Middle frontal gyrus (tissue), 1 donor: ENCODE results near the gene SHISA9.

Experiments used
- DNase-seq: peaks from one replicate; pipeline ENCODE4 v3.0.0-alpha.2; 2015; ENCODE audit warnings: low spot score; ENCODE audit errors: extremely low spot score

SHISA9 gene

DNA sequence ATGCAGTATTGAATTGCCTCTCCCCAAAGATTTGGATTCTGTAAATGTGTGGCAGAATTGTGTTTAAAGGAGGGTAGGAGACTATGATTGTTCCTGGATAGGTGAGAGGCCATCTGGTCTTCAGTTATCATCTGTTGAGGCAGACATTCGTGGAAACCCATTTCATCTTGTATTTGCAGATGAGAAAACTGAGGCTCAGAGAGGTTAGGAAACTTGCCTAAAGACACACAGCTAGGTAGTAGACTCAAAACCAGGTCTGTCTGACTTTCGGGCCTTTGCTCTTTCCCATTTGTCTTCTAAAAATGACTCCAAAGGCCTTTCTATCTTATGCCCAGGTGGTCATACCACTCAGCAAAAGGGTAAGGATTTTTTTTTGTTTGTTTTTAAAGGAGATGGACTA lies 210.3 kb downstream of the SHISA9 start:
- no peak for DNase-seq

DNA sequence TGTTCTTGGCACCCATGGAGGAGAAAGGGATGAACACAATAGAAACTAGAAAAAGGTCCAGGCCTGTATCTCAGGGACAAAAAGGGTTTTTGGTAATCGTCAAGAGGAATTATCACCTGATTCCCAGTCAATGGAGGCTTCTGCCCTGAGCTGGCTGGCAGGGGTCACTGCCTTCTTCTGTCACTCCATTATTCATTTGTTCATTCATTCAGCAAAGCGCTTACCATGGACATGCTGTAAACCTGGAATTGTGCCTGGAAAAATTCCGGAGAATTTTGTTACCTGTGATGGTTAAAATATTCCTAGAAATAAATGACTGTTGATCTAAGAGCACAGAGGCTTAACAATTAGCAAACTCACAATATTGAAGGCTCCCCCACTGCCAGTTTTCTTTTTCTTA lies 212.3 kb downstream of the SHISA9 start:
- no peak for DNase-seq

DNA sequence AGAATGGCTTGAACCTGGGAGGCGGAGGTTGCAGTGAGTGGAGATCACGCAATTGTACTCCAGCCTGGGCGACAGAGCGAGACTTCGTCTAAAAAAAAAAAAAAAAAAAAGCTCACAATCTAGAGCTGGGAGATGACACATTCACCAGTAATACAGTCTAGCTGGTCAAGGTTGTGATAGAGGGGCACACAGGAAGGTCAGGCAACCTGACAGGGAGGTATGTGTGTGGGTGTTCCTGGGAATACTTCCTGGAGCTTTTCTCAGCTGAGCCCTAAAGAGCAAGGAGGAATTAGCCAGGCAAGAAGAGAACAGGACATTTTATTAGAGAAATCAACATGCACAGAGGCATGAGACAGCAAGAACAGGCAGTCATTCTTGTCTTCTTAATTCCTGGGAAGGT lies 216.7 kb downstream of the SHISA9 start:
- no peak for DNase-seq

DNA sequence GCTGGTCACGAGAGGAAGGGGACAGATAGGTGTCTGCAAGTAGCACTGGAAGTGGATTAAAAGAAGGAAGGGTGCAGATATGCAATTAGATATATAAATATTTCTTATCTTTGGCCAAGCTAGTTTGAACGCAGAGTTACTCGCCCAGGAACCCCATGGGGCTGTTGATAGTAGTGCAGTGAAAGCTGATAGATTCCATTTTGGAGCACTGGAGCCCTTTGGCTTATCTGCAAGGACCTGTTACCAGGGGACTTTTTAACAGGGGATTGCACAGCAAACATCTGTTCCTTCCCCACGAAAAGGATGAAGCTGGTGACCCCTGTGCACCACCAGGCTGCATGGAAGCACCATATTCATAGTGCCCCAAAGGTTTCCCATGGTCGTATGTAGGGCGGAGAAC lies 218.7 kb downstream of the SHISA9 start:
- DNase-seq: no peak

DNA sequence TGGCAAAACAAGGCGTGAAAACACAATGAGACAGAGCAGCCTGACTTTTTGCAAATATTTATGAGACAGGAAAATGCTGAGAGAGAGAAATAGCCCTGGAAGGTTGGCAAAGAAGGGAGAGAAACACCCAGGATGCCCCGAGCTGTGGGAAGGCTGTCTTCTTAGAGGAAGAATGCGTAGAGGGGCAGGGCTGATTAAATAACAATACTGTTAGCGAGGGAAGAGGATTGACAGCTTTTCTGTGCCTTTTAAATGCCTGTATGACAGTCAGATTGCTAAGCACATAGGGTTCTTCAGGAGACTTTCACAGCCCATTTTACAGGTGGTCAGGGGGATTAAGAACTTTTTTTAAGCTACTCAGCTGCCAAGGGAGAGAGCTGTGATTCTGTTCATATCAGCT lies 219.2 kb downstream of the SHISA9 start:
- no peak for DNase-seq

DNA sequence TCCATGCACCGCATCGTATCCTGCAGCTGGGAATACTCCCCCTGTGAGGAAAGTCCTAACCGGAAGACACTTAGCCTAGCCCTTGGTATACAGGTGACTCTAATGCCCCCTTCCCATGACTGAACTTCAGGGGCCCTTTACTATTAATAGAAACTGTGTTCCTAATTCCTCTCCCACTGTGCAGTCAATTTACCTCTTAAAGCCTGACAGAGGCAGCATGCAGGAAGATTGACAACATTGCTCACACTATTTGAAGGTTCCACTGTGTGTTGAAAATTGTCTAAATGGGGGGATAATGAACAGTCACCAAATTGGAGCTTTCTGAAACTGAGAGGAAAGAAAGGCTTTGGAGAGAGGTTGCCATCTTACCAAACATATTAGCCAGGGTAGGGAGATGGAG lies 222.6 kb downstream of the SHISA9 start:
- no peak for DNase-seq

DNA sequence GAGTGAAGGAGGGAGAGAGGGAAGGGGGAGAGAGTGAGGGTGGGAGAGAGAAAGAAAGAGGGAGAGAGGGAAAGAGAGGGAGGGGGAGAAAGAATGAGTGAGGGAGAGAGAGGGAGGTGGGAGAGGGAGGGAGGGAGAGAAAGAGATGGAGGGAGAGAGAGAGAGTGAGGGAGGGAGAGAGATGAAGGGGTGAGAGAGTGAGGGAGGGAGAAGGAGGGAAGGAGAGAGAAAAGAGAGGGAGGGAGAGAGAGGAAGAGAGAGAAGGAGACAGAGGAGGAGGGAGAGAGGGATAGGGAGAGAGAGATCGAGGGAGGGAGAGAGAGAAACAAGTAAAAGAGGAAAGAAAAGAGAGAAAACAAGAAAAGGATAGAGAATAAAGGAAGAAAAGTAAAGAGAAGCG lies 225.7 kb downstream of the SHISA9 start:
- no peak for DNase-seq

DNA sequence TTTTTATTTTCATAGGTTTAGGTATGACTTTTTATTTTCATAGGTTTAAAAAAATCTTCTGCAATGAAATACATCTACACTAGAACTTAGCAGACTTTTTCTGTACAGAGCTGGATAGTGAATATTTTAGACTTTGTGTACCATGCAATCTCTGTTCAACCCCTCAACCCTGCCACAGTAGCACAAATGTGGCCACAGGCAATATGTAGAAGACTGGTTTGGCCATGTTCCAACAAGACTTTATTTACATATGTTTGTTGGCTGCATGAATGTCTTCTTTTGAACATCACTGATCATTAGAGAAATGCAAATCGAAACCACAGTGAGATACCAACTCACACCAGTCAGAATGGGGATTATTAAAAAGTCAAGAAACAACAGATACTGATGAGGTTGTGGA lies 229.2 kb downstream of the SHISA9 start:
- DNase-seq: no peak

DNA sequence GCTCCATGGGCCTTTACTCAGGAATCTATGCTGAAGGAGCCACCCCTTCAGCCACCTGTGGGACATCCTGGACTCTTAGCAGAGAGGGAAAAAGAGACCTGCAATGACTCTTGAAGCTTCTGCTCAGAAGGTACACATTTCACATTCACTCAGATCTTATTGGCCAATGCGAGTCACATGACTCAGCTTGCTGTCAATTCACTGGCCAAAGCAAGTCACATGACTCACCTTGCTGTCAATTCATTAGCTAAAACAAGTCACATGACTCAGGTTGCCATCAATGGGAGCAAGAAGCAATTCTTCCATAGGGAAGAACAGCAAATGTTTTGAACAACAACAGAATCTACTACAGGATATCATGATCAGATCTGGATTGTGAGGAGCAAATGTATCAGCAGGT lies 233.4 kb downstream of the SHISA9 start:
- DNase-seq: no peak

DNA sequence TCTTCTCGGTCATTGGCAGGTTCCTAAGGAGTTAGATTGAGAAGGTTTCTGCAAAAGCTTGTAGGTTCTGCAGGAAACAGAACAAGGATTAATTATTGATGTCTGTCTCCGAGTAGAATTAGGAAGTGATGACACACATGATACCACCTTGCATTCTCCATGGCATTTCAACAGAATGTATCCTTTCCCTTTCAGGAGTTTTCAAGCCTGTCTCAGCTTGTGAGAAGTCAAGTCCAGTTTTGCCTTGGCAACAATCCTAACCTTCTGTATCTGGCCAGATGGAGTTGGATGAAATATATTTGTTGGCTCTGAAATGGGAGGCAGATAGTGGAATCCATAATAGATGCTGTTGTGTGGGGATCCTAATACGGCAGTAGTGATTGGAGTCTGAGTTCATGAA lies 235.5 kb downstream of the SHISA9 start:
- no peak for DNase-seq

DNA sequence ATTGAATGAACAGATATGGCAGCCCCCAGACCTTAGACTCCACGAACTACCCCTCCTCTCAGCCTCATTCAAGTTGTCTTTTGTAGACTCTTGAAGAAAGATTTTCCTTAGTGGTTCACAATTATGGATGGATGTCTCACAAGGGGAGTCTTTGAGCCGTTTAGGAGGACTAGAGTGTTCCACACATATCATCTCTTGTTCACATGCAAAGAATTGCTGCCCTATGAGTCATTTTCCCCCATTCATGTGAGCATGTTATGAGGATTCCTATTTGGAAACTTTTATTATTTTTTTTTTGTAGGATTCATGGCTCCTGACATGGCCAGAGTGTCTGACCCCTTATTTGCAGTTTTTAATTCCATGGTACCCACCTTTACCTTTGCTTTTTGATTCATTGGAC lies 237.1 kb downstream of the SHISA9 start:
- no peak for DNase-seq

DNA sequence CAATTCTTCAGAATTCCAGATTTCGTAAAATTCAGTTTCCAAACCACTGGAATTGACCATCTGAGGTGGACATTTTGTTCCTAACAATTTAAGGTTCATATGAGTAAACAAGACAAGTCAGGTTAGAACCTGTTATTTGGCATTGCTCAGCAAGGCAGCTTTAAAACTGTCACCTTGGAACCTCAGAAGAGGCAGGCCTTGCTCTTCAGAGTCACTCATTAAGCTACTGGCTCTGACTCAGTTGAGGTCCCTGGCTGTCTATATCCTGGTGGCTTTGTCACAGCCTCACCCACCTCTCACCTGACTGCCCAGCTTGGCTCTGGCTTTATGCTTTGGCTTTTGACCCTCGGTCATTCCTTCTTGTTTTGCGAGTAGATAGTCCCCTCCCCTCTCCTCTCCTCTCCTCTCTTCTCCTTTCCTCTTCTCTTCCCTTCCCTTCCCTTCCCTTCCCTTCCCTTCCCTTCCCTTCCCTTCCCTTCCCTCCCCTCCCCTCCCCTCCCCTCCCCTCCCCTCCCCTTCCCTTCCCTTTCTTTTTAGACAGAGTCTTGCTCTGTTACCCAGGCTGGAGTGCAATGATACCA lies 238.4 kb downstream of the SHISA9 start:
- no peak for DNase-seq

DNA sequence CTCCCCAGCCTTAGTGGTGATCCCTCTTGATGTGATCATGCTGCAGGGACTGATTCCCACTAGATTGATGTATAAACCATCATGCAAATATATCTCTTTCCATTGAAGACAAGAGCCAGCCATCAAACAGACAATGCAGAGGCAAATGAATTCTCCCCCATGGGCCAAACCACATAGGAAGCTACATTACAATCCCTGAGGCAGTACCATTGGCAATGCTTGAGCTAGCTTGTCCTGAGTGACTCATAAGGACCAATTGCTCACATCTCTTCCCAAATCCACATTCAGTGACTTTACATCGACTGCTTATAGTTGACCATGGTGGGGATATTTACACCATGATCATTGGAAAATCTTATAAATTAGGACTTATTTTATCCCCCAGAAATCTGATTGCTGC lies 242.2 kb downstream of the SHISA9 start:
- DNase-seq: no peak

DNA sequence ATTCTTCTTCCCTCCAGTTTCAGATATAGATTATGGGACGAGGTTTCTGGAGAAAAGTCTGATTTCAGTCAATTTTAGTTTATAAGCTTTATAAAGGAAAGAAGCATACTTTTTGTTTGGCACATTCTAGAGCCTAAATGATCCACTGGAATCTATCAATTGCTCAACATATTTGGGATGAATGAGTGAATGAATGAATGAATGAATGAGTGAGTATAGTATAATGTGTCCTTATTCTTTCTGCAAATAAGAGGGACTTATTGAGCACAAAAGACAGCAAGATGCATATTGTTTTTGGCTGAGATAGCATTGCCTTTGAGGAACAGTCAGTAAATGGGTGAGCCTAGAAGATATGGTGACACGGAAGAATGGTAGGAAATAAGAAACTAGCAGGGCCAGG lies 245.4 kb downstream of the SHISA9 start:
- DNase-seq: no peak

DNA sequence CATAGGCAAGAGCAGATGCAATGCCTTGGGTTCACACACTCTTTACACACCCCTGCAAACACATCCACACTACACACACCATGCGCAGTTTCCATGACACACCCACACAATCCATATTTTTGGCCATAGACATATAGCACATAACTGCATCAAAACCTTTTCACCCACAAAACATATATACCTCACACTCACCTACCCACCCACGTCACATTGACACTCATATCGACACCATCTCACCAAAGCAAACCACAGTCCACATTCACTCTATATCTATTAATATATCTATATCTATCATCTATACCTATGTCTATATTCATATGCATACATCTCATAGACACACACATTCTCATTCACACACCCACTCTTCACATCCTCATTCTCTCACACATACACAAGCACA lies 246.9 kb downstream of the SHISA9 start:
- DNase-seq: no peak

DNA sequence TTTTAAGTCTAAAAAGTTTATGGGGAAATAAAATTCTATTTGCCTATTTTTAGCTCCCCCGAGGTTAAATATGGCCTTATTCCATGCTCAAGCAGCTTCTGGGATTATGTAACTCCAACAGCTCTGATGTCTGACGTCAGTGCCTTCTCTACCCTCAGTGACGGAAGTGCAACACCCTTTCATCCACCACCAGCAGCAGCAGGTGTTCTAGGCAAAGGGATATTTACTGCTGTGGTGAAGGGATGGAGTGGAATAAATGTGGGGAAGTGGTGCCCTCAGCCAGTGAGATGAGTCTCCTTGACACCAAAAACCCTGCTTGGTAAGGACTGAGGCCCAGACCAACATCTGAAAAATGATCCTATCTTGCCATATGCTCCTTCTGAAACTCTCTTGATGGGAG lies 247.4 kb downstream of the SHISA9 start:
- DNase-seq: no peak

DNA sequence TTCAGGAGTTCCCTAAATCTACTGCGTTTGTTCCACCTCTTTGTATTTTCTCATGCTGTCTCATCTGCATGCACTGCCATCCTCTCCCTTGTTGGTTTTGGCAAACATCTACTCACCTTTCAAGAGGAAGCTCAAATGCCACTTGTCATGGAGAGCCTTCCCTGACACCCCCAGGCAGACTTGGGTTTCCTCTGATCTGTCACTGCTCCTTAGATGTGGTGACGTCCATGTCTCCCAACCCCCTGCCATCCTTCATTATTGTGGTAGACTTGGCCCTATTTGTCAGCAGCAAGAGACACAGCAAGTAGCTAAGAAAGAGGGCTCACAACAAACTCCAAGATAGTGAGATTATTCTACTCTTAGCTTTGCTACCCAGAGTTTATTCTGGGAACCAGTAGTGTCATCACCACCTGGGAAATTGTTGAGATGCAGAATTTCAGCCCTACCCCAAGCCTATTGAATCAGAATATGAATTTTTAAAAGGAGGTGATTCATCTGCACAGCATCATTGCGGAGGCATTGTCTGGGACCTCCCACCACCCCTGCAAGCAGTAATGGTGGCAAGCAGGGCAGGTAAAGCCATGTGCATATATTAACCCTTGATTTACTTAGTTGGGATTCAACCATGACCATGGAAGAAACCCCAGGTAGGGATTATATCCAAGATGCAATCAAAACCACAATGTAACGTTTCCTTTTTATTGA lies 248.9 kb downstream of the SHISA9 start:
- DNase-seq: peak; percentile 22

DNA sequence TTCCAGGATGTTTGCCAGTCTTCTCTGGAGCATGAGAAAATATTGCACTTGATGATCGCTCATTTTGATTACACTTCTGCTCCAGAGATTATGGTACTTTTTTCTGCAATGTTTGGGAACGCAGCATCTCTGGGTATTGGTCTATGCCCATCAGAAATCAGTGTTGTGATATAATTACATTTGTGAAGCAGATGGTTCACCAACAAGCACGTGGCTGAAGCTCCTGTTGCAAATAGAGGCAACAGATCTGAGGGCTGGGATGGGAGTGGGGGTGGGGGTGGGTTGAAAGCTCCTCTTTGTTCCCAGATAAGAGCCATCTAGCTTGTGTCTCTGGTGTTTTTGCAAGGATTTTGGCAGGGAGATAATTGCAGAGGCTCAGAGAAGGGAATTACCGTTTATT lies 252.3 kb downstream of the SHISA9 start:
- DNase-seq: no peak

DNA sequence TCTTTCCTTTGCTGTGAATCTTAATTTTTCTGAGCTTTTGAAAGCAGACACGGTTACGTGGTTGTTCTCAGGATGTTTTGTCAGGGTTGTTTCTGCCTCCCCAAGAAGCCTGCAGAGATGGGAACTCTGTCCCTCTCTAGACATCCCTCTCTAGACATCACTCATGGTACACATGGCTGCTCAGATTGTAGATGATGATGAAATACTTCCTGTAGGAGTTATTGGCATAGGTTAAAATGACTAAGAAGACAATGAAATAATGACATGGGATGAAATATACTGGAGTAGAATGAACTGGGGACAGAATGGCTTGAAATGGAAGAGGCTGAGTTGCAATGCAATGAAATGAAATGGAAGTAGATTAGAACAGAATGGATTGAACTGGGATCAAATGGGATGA lies 253.4 kb downstream of the SHISA9 start:
- no peak for DNase-seq

DNA sequence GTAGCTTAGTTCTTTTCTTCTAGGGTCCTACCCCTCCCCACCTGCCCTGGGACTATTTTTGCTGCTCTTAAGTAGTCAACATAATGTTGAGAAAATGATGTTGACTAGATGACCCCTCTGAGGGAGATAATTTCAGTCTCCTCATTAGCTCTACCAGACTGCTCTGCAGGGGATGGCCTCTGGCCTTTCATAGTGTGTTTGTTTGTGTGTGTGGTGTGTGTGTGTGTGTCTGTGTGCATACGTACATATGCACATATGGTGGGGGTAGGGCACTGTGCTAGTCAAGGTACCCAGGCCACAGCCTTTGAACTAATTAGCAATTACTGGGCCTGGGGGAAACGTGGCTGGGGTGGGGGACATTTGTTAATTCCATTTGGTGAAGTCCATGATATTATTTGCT lies 254.0 kb downstream of the SHISA9 start:
- DNase-seq: no peak

DNA sequence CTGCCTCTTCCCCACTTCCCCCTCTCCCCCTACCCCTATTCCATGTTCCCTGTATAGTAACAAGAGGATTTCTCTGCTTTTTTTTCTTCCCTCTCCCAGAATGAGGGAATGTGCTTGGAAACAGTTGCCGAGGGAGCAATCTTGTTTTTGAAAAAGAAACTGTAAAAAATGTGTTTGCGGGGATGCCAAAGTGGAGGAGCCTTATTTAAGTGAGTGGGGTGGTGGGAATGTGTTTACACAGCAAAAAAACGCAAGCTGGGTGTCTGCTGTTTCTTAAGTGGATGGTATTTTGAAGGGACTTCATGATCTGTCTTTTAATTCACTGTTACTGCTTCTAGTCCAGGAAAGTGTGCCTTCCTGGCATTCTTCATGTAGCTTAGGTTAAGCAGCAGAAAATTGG lies 254.4 kb downstream of the SHISA9 start:
- no peak for DNase-seq

DNA sequence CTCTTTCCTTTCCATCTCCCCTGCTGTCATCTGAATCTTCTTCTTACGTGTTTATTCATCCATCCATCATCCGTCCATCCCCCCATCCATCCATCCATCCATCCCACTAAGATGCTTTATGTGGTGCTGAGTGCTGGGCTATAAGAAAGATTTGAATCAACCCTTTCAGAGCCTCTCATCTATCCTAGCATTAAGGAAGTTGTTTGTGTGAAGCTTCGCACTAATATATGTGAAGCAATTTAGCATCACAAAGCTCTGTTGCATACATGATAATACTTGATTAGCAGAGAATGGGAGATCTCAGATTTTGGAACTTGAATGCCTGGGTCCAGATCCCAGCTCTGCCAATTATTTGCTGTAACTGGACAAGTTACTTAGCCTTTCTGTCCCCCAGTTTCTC lies 255.7 kb downstream of the SHISA9 start:
- no peak for DNase-seq

DNA sequence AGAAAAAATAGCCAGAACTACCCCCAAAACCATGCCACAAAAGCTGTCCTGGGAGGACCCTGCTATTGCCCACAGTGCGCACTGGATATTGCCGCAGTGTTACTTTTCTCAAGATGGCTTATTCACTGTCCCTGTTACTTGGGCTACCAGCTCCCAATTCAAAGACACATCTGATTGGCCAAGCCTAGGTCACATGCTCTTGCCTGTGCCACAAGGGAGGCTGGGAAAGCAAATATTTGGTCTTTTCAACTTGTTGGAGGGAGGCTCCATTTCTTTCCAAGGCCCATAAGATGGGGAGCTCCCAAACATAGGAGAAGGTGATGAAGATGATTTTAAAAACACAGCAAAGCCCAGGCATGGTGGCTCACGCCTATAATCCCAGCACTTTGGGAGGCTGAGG lies 257.0 kb downstream of the SHISA9 start:
- no peak for DNase-seq

DNA sequence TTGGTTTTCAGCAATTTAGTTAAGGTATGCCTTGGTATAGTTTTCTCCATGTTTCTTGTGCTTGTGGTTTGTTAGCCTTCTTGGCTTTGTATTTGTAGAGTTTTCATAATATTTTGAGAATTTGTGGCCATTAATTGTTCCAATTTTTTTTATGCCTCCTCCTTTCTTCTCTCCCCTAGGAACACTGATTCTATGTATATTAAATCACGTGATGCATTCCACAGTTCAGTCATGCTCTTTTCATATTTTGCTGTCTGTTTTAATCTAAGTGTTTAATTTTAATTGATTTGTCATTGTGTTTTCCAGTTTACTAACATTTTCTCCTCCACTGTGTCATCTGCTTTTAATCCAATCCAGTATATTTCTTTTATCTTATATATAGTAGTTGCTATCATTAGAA lies 263.6 kb downstream of the SHISA9 start:
- DNase-seq: no peak
